Measurements from ENCODE around the gene LTA.

The LTA gene

GRCh38 chr6:31572041-31572911, at the start of gene LTA:
LTA (plus strand) TSS chr6:31572289; CDS start chr6:31572743, 454 bp downstream.
- DNase-seq: no peak

GRCh38 chr6:31525553-31525931, 46.5 kb upstream of the LTA start:
- no peak for DNase-seq

GRCh38 chr6:31525932-31526591, 46.0 kb upstream of the LTA start:
- no peak for DNase-seq

- no peak for DNase-seq
Measured at GRCh38 chr6:31528307-31528777, 43.7 kb upstream of the LTA start.

- no peak for DNase-seq
Measured at GRCh38 chr6:31528821-31529328, 43.2 kb upstream of the LTA start, which contains the start of gene MCCD1. MCCD1 (plus strand) TSS chr6:31528962; CDS start chr6:31529015, 53 bp downstream.

GRCh38 chr6:31529329-31530150, 42.5 kb upstream of the LTA start:
- no peak for DNase-seq

GRCh38 chr6:31530659-31531058, 41.4 kb upstream of the LTA start:
- no peak for DNase-seq

- DNase-seq: no peak
Measured at GRCh38 chr6:31531162-31531561, 40.9 kb upstream of the LTA start.

- DNase-seq: no peak
Measured at GRCh38 chr6:31531771-31532643, 40.1 kb upstream of the LTA start.

- no peak for DNase-seq
Measured at GRCh38 chr6:31532644-31533454, 39.2 kb upstream of the LTA start.

- no peak for DNase-seq
Measured at GRCh38 chr6:31533455-31533841, 38.6 kb upstream of the LTA start.

- no peak for DNase-seq
Measured at GRCh38 chr6:31534011-31534410, 38.1 kb upstream of the LTA start.

GRCh38 chr6:31534521-31535040, 37.5 kb upstream of the LTA start:
- DNase-seq: no peak

GRCh38 chr6:31535538-31536324, 36.4 kb upstream of the LTA start:
- no peak for DNase-seq

GRCh38 chr6:31538805-31539400, 33.2 kb upstream of the LTA start:
- DNase-seq: peak in 15 of 56 donors; percentile 6 to 39 (median 21)

- no peak for DNase-seq
Measured at GRCh38 chr6:31540640-31541039, 31.4 kb upstream of the LTA start.

GRCh38 chr6:31541059-31541657, 30.9 kb upstream of the LTA start:
- peak in 12 of 56 donors; percentile 2 to 72 (median 32) for DNase-seq

Data from nucleus accumbens (tissue), 56 donors.